PC-3 (cell line): ENCODE results near the gene NUMA1. TPM values are rescaled to one million over a fixed set of nuclear protein-coding genes. Genes with fewer than 3 reads are reported as not detected.

ENCODE experiments used
- ATAC-seq: fragments of 200-7000 bp; cut with Tn5 transposase; 2 replicates; pipeline ENCODE4 v1.9.1; 2020; ENCODE audit warnings: mild to moderate bottlenecking, moderate library complexity
- BruUV-seq: library from RNA; stranded (reverse); fragments of 400-500 nt; replicated peaks from 2 replicates; lab custom pipeline; 2021; lab: Mats Ljungman, UMichigan
- CTCF ChIA-PET: fragments of 300-600 bp; sonication (Branson Sonifier 250); formaldehyde crosslinking; loops from one replicate; lab custom pipeline; 2022; ENCODE audit warnings: antibody characterized with exemption; lab: Charles Lee
- POLR2A ChIA-PET: fragments of 300-600 bp; sonication (Branson Sonifier 250); formaldehyde crosslinking; loops from one replicate; lab custom pipeline; 2022; ENCODE audit warnings: antibody characterized with exemption; ENCODE audit not compliant: unreplicated experiment; lab: Charles Lee
- DNase-seq: peaks from one replicate; pipeline ENCODE4 v3.0.0-alpha.2; 2015
- H2AFZ ChIP-seq: fragments of 300-600 bp; sonication (generic); 2 replicates; pipeline ENCODE4 v1.6.0; 2016; ENCODE audit warnings: antibody characterized with exemption, low read length
- H3F3A ChIP-seq: fragments of 300-600 bp; sonication (generic); one replicate; pipeline ENCODE4 v1.6.0; 2017; ENCODE audit warnings: antibody characterized with exemption, low read length, control low read depth, mild to moderate bottlenecking; ENCODE audit not compliant: unreplicated experiment
- H3K27ac ChIP-seq: fragments of 300-600 bp; sonication (generic); 2 replicates; pipeline ENCODE4 v1.5.1; 2016; ENCODE audit warnings: mild to moderate bottlenecking, low read length
- H3K27me3 ChIP-seq: fragments of 300-600 bp; sonication (generic); 2 replicates; pipeline ENCODE4 v1.6.1; 2016; ENCODE audit warnings: low read length, mixed read lengths
- H3K36me3 ChIP-seq: fragments of 300-600 bp; sonication (generic); 2 replicates; pipeline ENCODE4 v1.6.1; 2016; ENCODE audit warnings: low read depth, mixed run types, low read length, mixed read lengths
- H3K4me1 ChIP-seq: fragments of 300-600 bp; sonication (generic); 2 replicates; pipeline ENCODE4 v1.5.1; 2016; ENCODE audit warnings: low read length; ENCODE audit not compliant: insufficient read depth
- H3K4me2 ChIP-seq: fragments of 300-600 bp; sonication (generic); 2 replicates; pipeline ENCODE4 v1.6.0; 2016; ENCODE audit warnings: low read length
- H3K4me3 ChIP-seq: fragments of 300-600 bp; sonication (generic); 2 replicates; pipeline ENCODE4 v1.5.1; 2016; ENCODE audit warnings: mild to moderate bottlenecking, low read length, mixed read lengths
- H3K79me2 ChIP-seq: fragments of 300-600 bp; sonication (generic); 2 replicates; pipeline ENCODE4 v1.6.1; 2017; ENCODE audit warnings: low read length, mixed read lengths
- H3K9ac ChIP-seq: fragments of 300-600 bp; sonication (generic); 2 replicates; pipeline ENCODE4 v1.6.0; 2016; ENCODE audit warnings: mild to moderate bottlenecking, low read length
- H3K9me2 ChIP-seq: fragments of 300-600 bp; sonication (generic); replicated peaks from 2 replicates; pipeline ENCODE4 v1.6.1; 2016; ENCODE audit warnings: mixed run types, low read length, mixed read lengths
- H3K9me3 ChIP-seq: fragments of 300-600 bp; sonication (generic); 2 replicates; pipeline ENCODE4 v1.6.1; 2016; ENCODE audit warnings: low read length, mixed read lengths
- H4K20me1 ChIP-seq: fragments of 300-600 bp; sonication (generic); 2 replicates; pipeline ENCODE4 v1.6.1; 2016; ENCODE audit warnings: low read length, mixed read lengths
- EZH2 ChIP-seq: fragments of 300-600 bp; sonication (generic); IDR thresholded peaks from one replicate; pipeline ENCODE4 v1.6.1; 2017; ENCODE audit warnings: antibody characterized with exemption, mild to moderate bottlenecking, low read length; ENCODE audit not compliant: unreplicated experiment
- EZH2phosphoT487 ChIP-seq: fragments of 300-600 bp; sonication (generic); IDR thresholded peaks from 2 replicates; pipeline ENCODE4 v1.6.1; 2018; ENCODE audit warnings: mild to moderate bottlenecking, antibody characterized with exemption, low read length, borderline replicate concordance
- intact Hi-C: fragments of 100-400 bp; cut with micrococcal nuclease; formaldehyde crosslinking; loops from 2 replicates; pipeline ENCODE4 v1.9.0; 2023
- total RNA-seq: library from RNA; depleted of rRNA; stranded (reverse); fragments of >200 nt; gene quantifications from 2 replicates; pipeline ENCODE4 v1.2.3, GENCODE V29; 2014
- TF ChIP-seq, protein P1 (sequence below): fragments of 300-600 bp; sonication (generic); conservative IDR thresholded peaks from 2 replicates; pipeline ENCODE4 v1.5.1; 2017; ENCODE audit warnings: antibody characterized with exemption, low read depth, mild to moderate bottlenecking, low read length

NUMA1 gene
- total RNA-seq, 1 experiment from 2014 or later, result 145 TPM

DNA sequence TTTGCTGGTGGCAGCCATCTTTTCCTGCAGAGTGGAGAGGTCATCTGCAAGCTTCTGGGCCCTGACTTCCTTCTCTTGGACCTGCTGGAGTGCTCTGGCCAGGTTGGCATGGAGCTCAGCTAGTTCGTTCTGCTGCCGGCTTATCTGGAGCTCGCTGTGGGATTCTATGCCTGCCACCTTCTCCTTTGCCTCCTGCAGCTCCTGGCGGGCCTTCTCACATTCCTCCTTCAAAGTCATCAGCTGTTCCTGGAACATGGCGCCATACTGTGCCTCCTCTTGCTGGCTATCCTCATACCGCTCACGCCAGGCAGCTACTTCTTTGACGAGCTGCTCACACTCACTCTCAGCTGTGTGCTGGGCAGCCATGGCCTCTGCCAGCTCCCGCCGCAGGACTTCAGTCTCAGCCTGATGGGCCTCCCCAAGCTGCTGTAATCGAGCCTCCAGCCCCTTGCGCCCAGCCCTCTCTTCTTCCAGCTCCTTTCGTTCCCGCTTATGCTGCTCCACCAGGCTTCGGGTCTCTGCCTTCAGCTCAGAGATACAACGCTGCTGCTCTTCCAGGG is 65.5 kb downstream of the NUMA1 start:
- no peaks in the 10 kb centered on the region for H3K4me1 ChIP-seq
- no peak overlapping the region for H3K4me3 ChIP-seq
- H3F3A ChIP-seq, result no peaks in the 10 kb centered on the region
- intact Hi-C loops, result no loop called here
- H2AFZ ChIP-seq, result no peak overlapping the region
- DNase-seq (no peak), ATAC-seq (no peak)
- TSS peak; percentile 37 for BruUV-seq
- H3K36me3 ChIP-seq, result peaks cover 87% of the 10 kb centered on the region
- H3K27me3 ChIP-seq, result no peaks in the 10 kb centered on the region
- H4K20me1 ChIP-seq, result no peaks in the 10 kb centered on the region; the same call in 1 of the 2 replicates
- TF ChIP-seq EZH2, result no peak
- TF ChIP-seq, protein P1, sequence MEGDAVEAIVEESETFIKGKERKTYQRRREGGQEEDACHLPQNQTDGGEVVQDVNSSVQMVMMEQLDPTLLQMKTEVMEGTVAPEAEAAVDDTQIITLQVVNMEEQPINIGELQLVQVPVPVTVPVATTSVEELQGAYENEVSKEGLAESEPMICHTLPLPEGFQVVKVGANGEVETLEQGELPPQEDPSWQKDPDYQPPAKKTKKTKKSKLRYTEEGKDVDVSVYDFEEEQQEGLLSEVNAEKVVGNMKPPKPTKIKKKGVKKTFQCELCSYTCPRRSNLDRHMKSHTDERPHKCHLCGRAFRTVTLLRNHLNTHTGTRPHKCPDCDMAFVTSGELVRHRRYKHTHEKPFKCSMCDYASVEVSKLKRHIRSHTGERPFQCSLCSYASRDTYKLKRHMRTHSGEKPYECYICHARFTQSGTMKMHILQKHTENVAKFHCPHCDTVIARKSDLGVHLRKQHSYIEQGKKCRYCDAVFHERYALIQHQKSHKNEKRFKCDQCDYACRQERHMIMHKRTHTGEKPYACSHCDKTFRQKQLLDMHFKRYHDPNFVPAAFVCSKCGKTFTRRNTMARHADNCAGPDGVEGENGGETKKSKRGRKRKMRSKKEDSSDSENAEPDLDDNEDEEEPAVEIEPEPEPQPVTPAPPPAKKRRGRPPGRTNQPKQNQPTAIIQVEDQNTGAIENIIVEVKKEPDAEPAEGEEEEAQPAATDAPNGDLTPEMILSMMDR, result no peak
- no peaks in the 10 kb centered on the region for H3K79me2 ChIP-seq
- H3K9me2 ChIP-seq, result no peaks in the 10 kb centered on the region
- H3K27ac ChIP-seq, result no peak overlapping the region
- ChIA-PET CTCF (interaction anchor here (0.6 to 1.8 kb wide), 2 partner anchors 11 to 32 kb away, joined by 3 to 5 read pairs; no protein-coding TSS in a partner anchor), POLR2A (no interaction called here)
- no peak overlapping the region for H3K9ac ChIP-seq
- no peaks in the 10 kb centered on the region for H3K9me3 ChIP-seq
- no peak overlapping the region for H3K4me2 ChIP-seq

DNA sequence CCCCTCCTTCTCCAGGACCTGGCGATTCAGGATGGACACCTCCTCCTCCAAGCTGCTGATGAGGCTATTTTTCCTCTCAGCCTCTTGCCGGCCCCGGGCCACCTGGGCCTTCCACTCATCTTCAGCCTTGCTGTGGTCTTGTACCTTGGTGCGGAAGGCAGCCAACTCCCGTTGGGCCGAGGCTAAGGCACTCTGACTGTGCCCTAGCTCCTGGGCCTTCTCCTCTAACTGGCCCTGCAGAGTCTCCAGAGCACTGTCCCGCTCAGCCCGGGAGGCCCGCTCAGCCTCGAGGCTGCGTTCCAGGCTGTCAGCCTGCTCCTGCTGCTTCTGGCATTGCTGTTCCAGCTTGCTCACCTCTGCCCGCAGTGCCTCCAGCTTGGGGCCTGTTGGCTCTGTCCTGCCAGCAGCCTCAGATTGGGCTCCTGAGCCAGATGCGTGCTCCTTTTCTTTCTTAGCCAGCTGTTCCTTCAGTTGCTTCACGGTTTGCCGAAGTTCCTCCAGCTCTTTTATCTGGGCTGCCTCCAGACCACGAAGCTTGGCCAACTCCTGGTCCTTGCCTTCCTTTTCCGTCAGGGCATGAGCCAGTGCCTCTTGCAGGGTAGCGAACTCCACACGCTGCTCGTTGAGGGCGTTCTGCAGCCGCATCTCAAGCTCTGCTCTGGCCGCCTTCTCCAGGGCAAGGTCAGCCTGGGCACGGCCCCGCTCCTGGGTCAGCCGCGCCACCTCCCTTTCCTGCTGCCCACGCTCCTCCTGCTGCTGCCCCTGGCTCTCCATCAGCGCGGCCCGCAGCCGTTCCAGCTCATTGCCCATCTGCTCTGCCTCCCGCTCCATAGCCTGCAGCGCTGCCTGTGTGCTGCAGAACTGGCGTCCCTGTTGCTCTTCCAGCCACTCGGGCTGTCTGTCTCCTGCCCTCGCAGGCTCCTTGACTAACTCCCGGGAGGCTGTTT is 66.3 kb downstream of the NUMA1 start:
- no peak for DNase-seq
- no peaks in the 10 kb centered on the region for H3K79me2 ChIP-seq
- no peak overlapping the region for H3K27ac ChIP-seq
- H3K4me1 ChIP-seq, result no peaks in the 10 kb centered on the region
- intact Hi-C loops, result no loop called here
- no peaks in the 10 kb centered on the region for H3F3A ChIP-seq
- no peak overlapping the region for H3K4me3 ChIP-seq
- H4K20me1 ChIP-seq, result no peaks in the 10 kb centered on the region; the same call in 1 of the 2 replicates
- H3K27me3 ChIP-seq, result no peaks in the 10 kb centered on the region
- H3K9me3 ChIP-seq, result no peaks in the 10 kb centered on the region
- CTCF ChIA-PET, result interaction anchor here (0.6 kb wide), 1 partner anchor 31 kb away, joined by 3 read pairs; no protein-coding TSS in a partner anchor
- peaks cover 84% of the 10 kb centered on the region for H3K36me3 ChIP-seq
- H3K9ac ChIP-seq, result no peak overlapping the region
- no peak overlapping the region for H3K4me2 ChIP-seq
- no peak overlapping the region for H2AFZ ChIP-seq
- no peaks in the 10 kb centered on the region for H3K9me2 ChIP-seq
- no TSS peak for BruUV-seq
- ATAC-seq, result peak; percentile 4
- POLR2A ChIA-PET, result interaction anchor here (0.6 kb wide), 1 partner anchor 1293 kb away, joined by 14 read pairs; no protein-coding TSS in a partner anchor
- TF ChIP-seq EZH2phosphoT487 (no peak), EZH2 (no peak)
- TF ChIP-seq, protein P1, result no peak
